Ectodermal cell (in vitro differentiated cells): ENCODE data around the gene ASTN2.
"Not testable (repeated sequence)": the region's sequence is repeated elsewhere in the genome, so short reads cannot be mapped to it uniquely, and the experiment has no call there.

Experiments used
- H3K27ac ChIP-seq: 2 replicates; pipeline ENCODE4 v1.7.0; 2013; ENCODE audit warnings: mild to moderate bottlenecking, low read depth, low read length; ENCODE audit not compliant: insufficient read depth, poor library complexity, severe bottlenecking
- H3K27me3 ChIP-seq: 2 replicates; pipeline ENCODE4 v1.7.0; 2013; ENCODE audit warnings: mild to moderate bottlenecking, low read length; ENCODE audit not compliant: insufficient read depth, control insufficient read depth, poor library complexity, severe bottlenecking
- H3K36me3 ChIP-seq: one replicate; pipeline ENCODE4 v1.7.0; 2013; ENCODE audit warnings: low read length; ENCODE audit not compliant: control insufficient read depth, insufficient read depth
- H3K4me1 ChIP-seq: one replicate; pipeline ENCODE4 v1.7.0; 2013; ENCODE audit warnings: low read length; ENCODE audit not compliant: control insufficient read depth, insufficient read depth
- H3K4me3 ChIP-seq: 2 replicates; pipeline ENCODE4 v1.7.0; 2013; ENCODE audit warnings: low read depth, low read length, control low read depth; ENCODE audit not compliant: insufficient read depth
- H3K9me3 ChIP-seq: 2 replicates; pipeline ENCODE4 v1.7.0; 2013; ENCODE audit warnings: mild to moderate bottlenecking, low read length, moderate library complexity; ENCODE audit not compliant: control insufficient read depth
- WGBS, 2 experiments: methylation state at CpG; one replicate each; pipeline ENCODE4 v1.1.7; 2013; ENCODE audit warnings: missing lambda C conversion rate in 2 of 2; 5-methylcytosine and 5-hydroxymethylcytosine counted together

Gene ASTN2

DNA sequence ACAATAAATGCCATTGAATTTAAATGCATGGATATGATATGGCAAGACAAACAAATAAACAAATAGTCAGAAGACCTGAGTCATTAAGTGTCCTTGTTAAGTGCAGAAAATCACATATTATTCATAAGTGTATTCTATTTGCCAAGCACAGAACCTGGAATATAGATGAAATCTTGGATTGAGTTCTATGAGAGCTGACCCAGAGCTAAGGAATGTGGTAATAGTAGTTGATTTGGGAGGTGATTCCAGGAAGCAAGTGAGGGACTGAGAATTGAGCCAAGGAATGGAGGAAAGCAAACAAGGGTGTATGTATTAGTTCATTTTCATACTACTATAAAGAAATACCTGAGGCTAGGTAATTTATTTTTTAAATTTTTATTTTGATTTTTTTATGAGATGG, 518.9 kb downstream of the ASTN2 start:
- no peak overlapping the region for H3K4me3 ChIP-seq
- no peaks in the 10 kb centered on the region for H3K4me1 ChIP-seq
- H3K27me3 ChIP-seq = no peaks in the 10 kb centered on the region
- no peaks in the 10 kb centered on the region for H3K36me3 ChIP-seq
- H3K27ac ChIP-seq = no peak overlapping the region
- no peaks in the 10 kb centered on the region for H3K9me3 ChIP-seq

DNA sequence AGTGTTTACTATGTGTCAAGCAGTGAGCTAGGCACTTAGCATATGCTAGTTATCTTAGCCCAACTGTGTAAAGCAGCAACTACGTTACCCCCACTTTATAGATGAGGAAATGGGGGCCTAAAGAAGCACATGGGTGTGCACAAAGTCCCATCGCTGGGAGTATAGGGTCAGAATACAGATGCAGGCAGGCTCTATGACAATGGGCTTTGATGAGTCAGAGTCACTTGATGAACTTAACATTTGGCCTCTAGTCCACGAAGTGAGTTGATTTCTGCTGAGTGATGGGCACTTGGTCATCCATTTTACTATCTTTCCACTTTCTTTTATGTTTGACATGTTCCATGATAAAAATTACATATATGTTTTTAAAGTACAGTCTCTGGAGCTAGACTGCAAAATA, 523.4 kb downstream of the ASTN2 start:
- no peaks in the 10 kb centered on the region for H3K9me3 ChIP-seq
- no peaks in the 10 kb centered on the region for H3K36me3 ChIP-seq
- H3K4me1 ChIP-seq = no peaks in the 10 kb centered on the region
- H3K27me3 ChIP-seq = no peaks in the 10 kb centered on the region
- H3K4me3 ChIP-seq = no peak overlapping the region
- 81 to 84% methylated on average over 3 of the region's 3 CpGs for WGBS, 2 experiments
- H3K27ac ChIP-seq = no peak overlapping the region

DNA sequence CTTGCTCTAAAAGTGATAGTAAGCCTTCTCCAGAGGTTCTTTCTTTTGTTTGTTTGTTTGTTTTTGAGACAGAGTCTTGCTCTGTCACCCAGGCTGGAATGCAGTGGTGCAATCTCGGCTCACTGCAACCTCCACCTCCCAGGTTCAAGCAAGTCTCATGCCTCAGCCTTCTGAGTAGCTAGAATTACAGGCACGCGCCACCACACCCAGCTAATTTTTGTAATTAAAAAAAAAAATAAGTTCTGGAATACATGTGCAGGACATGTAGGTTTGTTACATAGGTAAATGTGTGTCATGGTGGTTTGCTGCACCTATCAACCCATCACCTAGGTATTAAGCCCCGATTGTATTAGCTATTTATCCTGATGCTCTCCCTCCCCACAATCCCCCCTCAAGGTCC, 526.4 kb downstream of the ASTN2 start:
- H3K4me3 ChIP-seq, H3K9me3 ChIP-seq, H3K36me3 ChIP-seq, H3K27ac ChIP-seq, H3K4me1 ChIP-seq, H3K27me3 ChIP-seq: not testable (repeated sequence)
- WGBS, 2 experiments = 84 to 96% methylated on average over 3 to 4 of the region's 4 CpGs

DNA sequence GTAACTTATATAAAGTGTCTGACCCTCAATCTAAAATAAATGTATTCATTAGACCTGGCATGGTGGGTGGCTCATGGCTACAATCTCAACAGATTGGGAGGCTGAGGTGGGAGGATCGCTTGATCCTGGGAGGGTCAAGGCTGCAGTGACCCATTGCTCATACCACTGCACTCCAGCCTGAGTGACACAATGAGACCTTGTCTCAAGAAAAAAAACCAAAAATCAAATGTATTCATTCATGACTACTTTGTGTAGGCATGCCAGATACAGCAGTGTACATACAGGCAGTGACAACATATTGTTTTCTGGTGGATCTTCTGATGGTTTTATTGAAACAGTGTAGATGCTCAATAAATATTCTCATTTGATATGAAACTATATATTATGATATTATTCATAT, 526.8 kb downstream of the ASTN2 start:
- H3K4me3 ChIP-seq = no peak overlapping the region
- H3K27ac ChIP-seq = no peak overlapping the region
- H3K36me3 ChIP-seq = no peaks in the 10 kb centered on the region
- H3K4me1 ChIP-seq = no peaks in the 10 kb centered on the region
- H3K9me3 ChIP-seq = no peaks in the 10 kb centered on the region
- H3K27me3 ChIP-seq = no peaks in the 10 kb centered on the region
- WGBS, 2 experiments = 87 to 100% methylated on average over 1 of the region's 1 CpG

DNA sequence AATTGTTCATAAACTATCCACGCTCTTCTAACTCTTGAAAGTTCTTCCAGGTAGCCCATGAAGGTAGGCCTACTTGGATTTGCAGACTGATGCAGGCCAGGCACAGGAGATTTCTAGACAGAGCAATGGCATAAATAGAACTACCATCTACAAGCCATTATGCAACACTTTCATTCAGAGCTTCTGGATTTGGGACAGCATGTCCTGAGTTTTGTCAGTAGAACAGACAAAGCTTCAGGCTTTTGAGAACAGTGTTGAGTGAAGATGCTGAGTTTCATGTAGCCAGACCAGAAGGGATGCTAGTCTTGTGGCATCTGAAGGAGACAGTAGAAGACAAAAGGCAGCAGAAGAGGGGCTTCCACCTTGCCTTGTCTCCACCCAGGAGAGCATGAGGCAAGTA, 531.2 kb downstream of the ASTN2 start:
- Histone ChIP-seq H3K9me3 (no peaks in the 10 kb centered on the region), H3K4me3 (no peak overlapping the region), H3K36me3 (no peaks in the 10 kb centered on the region), H3K27me3 (no peaks in the 10 kb centered on the region), H3K27ac (no peak overlapping the region), H3K4me1 (no peaks in the 10 kb centered on the region)
- WGBS, 2 experiments = 98 to 100% methylated on average over 1 of the region's 1 CpG

DNA sequence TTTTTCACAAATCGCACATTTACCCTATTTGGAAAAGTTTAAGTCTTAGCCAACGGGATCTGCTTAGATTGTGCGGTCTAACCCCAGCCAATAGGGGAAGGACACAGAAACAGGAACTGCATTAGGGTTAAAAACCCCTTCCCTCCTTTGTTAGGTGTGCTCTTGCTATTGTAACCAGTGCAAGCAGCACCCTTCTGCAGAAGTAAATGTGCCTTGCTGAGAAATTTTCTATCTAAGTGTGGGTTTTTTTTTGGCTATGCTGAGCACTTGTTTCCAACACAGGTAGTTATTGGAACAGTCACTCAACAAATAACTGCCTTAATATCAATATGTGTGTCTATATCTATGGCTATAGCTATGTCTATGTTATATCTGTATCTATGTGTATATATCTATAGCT, 537.8 kb downstream of the ASTN2 start:
- WGBS, 2 experiments = 95 to 99% methylated on average over 3 of the region's 3 CpGs
- no peaks in the 10 kb centered on the region for H3K27me3 ChIP-seq
- H3K9me3 ChIP-seq = no peaks in the 10 kb centered on the region
- H3K4me3 ChIP-seq = no peak overlapping the region
- no peak overlapping the region for H3K27ac ChIP-seq
- H3K4me1 ChIP-seq = no peaks in the 10 kb centered on the region
- no peaks in the 10 kb centered on the region for H3K36me3 ChIP-seq

DNA sequence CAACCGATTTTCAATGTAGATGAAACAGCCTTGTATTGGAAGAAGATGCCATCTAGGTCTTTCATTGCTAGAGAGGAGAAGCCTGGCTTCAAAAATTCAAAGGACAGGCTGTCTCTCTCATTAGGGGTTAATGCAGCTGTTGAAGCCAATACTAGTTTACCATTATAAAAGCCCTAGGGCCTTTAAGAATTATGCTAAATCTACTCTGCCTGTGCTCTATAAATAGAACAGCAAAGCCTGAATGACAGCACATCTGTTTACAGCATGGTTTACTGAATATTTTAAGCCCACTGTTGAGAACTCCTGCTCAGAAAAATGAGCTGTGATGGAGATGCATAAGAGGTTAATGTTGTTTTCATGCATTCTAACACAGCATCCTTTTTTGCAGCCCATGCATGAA, 539.3 kb downstream of the ASTN2 start:
- Histone ChIP-seq H3K27ac (no peak overlapping the region), H3K4me3 (no peak overlapping the region), H3K36me3 (no peaks in the 10 kb centered on the region), H3K4me1 (no peaks in the 10 kb centered on the region), H3K9me3 (no peaks in the 10 kb centered on the region), H3K27me3 (no peaks in the 10 kb centered on the region)
- WGBS, 2 experiments = no CpG with 5 or more reads among the region's 1 CpG

DNA sequence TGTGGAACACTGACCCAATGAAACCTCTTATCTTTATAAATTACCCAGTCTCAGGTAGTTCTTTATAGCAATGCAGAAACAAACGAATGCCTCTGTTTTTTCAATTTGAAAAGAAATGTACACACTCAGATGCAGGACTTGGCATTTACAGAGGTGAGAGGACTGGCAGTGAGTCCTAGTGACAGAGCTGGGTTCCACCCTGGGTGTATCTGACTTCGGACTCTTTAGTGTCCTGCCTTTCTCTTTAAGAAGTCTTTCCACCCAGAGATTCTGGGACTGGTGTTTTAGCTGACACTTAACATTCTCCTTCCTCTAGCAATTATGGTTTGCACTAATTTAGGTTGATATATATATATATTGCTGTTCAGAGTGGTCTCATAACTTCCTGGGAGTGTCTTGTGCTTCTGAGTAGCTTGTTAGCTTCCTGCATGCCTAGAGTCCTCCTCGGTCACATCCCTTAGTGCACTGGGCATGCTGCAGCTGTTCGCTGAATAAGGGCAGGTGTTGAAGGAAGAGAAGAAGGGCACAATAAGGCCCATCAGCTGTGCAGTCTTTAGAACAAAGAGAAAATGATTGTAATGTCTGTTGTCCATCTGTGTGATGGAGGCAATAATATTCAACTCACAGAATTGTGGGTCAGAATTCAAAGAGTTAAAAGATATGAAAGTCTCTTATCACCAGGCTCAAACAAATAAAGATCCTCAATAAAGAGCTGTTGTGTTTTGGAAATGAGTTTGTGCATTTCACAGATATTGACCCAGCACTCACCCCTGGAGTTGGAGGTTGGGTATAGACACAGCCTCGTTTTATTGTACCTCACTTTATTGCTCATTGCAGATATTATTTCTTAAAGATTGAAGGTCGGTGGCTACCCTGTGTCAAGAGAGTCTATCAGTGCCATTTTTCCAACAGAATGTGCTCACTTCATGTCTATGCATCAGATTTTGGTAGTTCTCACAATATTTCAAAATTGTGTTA, 540.6 kb downstream of the ASTN2 start:
- Histone ChIP-seq H3K9me3 (no peaks in the 10 kb centered on the region), H3K4me1 (no peaks in the 10 kb centered on the region), H3K27ac (no peak overlapping the region), H3K36me3 (no peaks in the 10 kb centered on the region), H3K4me3 (no peak overlapping the region), H3K27me3 (no peaks in the 10 kb centered on the region)
- WGBS, 2 experiments = 76 to 98% methylated on average over 5 to 6 of the region's 6 CpGs

DNA sequence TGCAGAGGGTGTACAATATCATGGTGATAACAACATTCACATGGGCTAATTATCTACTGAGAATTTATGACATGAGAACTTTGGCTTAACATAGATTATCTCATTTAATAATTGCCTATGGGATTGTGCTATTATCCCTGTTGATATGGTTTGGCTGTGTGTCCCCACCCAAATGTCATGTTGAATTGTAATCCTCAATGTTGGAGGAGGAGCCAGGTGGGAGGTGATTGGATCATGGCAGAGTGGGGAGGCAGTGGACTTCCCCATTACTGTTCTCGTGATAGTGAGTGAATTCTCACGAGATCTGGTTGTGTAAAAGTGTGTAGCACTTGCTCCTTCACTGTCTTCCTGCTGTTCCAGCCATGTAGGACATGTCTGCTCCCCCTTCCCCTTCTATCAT, 541.4 kb downstream of the ASTN2 start:
- H3K9me3 ChIP-seq = no peaks in the 10 kb centered on the region
- no peak overlapping the region for H3K27ac ChIP-seq
- H3K36me3 ChIP-seq = no peaks in the 10 kb centered on the region
- no peaks in the 10 kb centered on the region for H3K27me3 ChIP-seq
- no peaks in the 10 kb centered on the region for H3K4me1 ChIP-seq
- H3K4me3 ChIP-seq = no peak overlapping the region
- 96 to 97% methylated on average over 2 of the region's 2 CpGs for WGBS, 2 experiments

DNA sequence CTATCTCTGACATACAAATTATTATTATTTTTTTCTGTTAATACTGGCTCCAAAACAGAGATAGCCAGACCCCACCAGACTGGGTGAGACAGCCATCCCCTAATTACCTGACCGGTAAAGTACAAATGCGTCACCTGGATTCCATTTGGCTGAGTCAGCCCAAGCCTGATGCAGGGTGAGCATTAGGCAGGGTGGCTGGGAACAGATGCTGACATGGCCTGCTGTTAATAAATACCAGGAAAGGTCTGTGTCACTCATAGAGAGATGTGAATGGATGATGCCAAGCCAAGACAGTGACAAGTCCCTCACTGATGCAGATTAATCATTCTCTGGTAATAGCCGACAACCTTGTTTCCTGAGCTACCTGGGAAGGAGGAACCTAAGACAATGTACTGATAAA, 544.3 kb downstream of the ASTN2 start:
- Histone ChIP-seq H3K9me3 (no peaks in the 10 kb centered on the region), H3K27me3 (no peaks in the 10 kb centered on the region), H3K36me3 (no peaks in the 10 kb centered on the region), H3K27ac (no peak overlapping the region), H3K4me1 (no peaks in the 10 kb centered on the region), H3K4me3 (no peak overlapping the region)
- 88 to 90% methylated on average over 3 of the region's 3 CpGs for WGBS, 2 experiments
